Activated T-helper 1 cell treated with anti-CD3 and anti-CD28 coated beads, Interleukin-2, amount 50 U/mL, for 16 hours (primary cell): ENCODE results near the gene METTL16.

Experiments used
- DNase-seq, 2 donors: peaks; one replicate each; pipeline ENCODE4 v3.0.0-alpha.2; 2020; ENCODE audit warnings: low read depth in 1 of 2, low spot score in 1 of 2

Gene METTL16

GRCh38 chr17:2416010-2416734 is 95.5 kb downstream of the METTL16 start:
- DNase-seq: peak; percentile 77 to 80

- no peak for DNase-seq
Measured at GRCh38 chr17:2415081-2415480, 96.6 kb downstream of the METTL16 start.

GRCh38 chr17:2414446-2415064 is 97.1 kb downstream of the METTL16 start:
- DNase-seq: no peak

- DNase-seq: no peak
Measured at GRCh38 chr17:2412561-2413021, 99.1 kb downstream of the METTL16 start.

GRCh38 chr17:2410951-2411350 is 100.7 kb downstream of the METTL16 start:
- DNase-seq: no peak

DNA sequence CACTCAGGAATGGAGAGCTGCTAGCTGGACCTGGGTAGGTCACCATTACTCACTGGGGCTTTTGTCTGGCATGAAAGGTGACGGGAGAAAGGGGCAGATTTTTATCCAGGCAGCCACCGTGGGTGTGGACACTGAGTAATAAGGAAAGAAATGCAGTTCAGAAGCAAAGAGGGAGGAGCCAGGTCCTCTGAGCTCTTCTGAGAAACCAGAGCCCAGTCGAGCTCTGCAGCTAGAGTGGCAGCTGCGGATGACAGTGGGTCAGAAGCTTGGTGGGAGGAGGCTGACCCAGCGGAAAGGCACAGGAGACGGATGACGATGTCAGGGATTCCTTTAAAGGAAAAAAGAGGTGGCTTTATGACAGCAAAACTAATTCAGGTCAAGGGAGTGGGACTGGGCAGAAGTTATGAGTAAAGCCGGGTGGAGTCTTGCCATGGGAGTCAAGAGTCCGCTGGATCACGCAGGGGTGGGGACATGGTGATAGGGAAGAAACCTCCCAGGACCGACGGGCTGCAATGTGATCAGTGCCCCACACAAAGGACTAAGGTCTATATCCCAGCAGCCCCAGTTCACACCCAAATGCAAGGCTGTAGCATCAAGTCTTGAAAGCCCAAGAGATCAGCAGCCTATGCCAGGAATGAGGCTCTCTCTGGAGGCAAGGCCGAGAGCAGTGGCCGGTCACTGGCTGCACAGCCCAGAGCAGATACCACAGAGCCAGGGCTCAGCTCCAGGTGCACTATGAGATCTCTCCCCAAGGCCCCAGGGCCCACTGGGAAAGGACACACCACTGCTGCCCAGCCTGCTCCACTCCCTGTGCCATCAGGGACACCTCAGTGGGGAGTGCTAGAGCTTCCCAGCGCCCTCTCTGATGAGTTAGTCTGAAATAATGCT is 104.5 kb downstream of the METTL16 start:
- no peak for DNase-seq

DNA sequence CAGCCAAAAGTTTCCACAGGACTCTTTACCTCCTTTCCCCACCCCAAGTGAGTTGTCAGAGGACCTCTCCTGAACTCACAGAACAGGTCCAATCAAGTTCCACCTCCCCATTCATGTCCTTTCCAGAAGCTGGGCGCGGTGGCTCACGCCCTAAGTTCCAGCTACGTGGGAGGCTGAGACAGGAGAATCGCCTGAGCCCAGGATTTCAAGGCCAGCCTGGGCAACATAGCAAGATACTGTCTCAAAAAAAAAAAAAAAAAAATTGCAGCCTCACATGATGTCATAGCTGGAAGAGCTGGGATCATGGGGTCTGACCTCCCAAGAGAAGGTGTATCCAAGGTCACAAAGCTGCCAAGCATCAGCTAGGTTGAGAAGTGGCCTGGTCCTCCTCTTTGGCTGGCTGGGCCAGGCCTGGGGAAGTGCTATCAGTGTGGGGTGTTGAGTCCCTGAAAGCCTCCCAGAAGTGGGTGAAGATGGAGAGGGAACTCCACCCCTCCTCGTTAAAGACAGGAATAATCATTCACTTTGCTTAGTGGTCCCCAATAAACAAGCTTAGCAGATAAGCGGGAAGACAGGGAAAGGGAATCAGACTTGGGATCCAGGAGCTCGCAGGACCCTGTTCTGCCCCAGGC is 105.3 kb downstream of the METTL16 start:
- no peak for DNase-seq

DNA sequence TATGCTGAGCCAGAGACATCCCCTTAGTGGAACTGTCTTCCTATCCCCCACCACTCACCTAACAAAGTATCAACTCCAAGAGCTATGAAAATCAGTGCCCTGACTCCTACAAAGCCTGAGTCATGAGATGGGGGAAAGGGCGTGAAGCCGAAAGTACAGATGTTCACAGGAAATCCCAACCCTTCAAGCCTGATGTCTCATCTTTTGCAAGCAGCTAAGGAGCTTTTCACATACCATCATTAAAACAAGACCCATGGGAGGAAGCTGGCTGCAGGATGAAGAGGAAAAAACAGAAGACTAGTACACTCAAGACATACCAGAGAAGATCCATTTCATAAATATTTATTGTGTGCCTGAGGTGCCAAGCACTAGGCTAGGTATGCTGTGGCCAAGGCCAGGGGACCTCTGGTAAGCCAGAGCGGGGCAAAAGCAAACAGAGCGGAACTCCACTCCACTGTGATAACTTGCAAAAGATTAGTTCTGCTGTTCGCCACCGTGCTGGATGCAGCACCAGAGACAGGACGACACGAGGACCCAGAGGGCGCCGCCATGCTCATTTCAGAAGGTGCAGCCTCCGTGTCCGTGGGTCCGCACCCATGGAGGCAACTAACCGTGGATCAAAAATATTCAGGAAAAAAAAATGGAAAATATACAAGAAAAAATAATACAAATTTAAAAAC is 106.3 kb downstream of the METTL16 start:
- DNase-seq: no peak

DNA sequence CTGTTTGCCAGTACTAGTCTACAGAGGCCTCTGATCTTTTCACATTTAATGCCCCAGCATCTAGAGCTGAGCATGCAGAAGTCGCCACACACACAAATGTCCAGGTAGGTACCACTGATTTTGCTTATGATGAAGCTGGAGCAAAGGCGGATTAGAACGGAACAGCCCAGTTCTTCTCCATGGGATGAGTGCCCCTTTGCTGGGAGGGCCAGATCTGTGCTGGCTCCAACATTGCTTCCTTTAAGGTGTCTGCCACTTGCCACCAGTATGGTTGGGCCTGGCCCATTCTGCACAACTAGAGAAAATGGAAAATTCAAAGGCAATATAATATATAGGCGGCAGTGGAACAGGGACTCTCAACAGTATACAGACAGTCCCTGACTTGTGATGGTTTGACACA is 108.6 kb downstream of the METTL16 start:
- DNase-seq: no peak

DNA sequence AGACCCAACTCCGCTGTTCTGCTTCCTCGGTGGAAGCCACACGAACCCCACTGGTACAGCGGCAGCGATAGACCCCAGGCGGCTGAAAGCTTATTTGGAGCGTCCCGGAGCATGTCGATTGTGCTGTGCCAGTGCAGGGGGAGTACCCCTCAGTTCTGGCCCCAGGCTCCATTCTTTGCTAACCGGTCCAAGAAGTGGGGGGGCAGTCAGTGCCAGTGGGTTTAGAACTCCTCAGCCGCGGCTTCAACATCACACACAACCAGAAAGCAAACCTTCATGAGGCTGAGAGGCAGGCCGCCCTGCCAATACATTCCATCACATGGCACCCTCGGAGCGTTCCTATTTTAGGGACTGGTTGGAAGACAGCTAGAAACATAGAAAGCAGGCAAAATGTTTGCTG is 109.1 kb downstream of the METTL16 start:
- no peak for DNase-seq

DNA sequence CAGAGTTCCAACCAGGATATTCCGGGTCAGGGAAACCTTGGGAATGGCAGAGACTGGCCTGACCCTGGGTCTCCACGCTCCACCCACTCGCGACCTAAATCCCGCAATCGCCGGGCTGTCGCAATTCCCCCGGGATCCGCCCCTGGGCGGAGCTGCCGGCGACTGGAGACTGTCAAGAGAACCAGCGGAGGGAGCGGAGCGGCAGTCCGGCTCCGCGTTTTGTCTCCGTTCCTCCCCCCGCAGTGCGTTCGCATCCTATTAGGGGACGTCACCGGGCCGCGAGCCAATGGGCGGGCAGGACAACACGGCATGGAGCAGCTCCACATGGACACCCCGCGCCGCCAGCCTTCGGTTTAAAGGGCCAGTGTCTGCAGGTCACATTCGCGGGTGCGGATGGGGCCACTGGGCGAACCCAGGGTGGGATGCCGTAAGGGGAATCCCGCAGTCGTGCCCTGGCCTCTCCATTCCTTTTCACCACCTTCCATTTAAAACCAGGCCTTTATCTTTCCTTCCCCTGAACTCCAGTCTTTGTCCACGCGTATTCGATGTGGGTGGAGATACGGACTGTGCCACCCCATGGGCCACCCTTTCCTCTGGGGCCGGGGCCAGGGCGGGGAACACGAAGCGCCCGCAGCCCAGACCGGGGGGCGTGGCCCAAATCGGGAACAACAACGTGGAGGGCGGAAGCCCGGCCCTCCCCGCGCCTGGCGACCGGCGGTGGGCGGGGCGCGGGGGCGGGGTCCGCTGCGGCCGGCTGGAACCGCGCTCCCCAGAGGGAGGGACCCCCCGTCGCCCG is 110.1 kb downstream of the METTL16 start:
- DNase-seq: peak; percentile 98 to 99

DNA sequence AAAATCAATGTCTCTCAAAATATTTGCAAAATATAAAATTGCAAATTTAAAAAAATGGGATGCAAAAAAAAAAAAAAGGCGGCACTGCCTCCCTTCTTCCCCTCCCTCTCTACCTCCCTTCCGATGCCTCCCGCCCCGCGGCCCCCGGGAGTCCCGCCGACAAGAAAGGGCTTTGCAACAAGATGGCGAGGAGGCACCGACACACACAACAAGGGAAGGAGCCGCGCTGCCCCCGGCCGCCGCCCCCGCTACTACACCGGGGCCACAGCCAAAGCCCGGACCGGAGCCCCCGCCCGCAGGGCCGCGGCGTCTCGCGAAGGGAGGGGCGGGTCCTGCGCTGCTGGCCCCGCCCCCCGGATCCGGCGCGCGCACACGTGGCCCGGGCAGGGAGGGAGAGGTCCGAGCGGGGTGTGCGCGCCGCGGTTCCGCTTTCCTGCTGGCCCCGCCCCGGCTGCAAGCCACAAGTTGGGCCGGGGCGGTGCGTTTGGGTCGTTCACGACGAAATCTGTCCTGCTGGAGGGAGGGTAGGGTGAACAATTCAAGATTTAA is 110.7 kb downstream of the METTL16 start, which contains the start of gene MNT:
TSS of gene MNT (minus strand) at position 184 of the 549 bp plus-strand sequence. CDS start 348 bp downstream, outside the sequence.
- peak; percentile 89 to 94 for DNase-seq

DNA sequence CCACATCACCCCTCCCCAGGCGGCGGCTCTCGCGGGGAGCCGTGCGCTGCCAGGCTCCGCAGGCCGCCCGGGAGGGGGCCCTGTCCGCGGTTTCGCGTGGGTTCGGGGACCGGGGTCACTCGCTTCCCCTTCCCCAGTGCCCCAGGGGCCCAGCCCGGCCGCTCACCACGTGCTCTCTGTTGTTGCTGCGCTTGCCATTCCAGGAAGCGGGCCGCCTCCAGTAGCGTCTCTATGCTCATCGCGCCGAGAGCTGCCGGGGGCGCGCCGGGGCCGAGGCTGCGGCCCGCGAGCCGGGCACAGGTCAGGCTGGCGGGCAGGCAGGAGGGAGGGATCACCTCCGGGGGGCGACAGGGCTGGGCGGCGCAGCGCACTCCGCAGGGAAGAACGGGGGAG is 111.2 kb downstream of the METTL16 start:
- DNase-seq: peak; percentile 30 to 46

DNA sequence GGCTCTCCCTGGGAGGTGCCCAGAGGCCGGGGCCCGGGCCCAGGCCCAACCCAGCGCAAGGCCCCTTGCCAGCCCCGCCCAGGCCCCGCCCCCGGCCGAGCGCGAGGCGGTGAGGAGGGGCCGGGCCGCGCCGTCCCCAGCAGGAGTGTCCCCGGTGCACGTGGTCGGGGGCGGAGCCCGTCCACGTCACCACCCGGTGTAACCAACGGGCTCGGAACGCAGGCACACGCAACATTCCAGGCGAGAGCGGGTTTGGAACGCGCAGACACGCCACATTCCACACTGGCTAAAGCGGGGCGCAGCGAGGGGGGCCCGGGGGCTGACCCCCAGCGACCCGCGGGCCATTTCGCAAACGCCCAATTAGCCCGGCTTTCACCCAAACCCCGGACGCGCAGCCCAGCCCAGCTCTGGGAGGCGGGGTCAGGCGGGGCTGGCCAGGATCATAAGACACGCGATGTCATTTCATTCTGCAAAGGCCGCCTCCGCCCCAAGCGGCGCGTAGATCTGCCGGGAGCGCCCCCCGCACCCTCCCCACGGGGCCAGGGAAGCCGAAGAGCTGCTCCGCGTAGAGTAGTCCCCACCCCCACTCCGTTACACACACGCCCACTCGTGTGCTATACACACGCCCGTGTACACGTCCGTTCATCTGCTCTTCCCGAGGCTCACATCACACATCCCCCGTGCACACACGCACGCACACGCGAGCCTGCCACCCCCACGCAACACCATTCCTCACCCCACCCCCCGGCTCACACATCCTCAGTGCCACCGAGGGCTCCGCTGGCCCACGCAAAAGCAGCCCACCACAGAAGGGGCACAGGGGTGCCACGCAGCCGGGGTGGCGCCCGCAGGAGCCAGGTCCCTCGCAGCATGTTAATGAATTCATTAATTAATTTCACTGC is 111.9 kb downstream of the METTL16 start:
- DNase-seq: peak; percentile 73 to 91

- DNase-seq: peak; percentile 16 to 40
Measured at GRCh38 chr17:2398655-2399571, 112.8 kb downstream of the METTL16 start.

- DNase-seq: no peak
Measured at GRCh38 chr17:2398182-2398581, 113.5 kb downstream of the METTL16 start.
